Stimulated activated naive CD8-positive, alpha-beta T cell treated with anti-CD3 and anti-CD28 coated beads, Interleukin-15, Interleukin-2, amounts not matched to agents 100 U/mL and 50 U/mL, for 24 hours (primary cell): ENCODE measurements around the gene WDR89.
"Not testable (repeated sequence)": the region's sequence is repeated elsewhere in the genome, so short reads cannot be mapped to it uniquely, and the experiment has no call there.

Source experiments
- ATAC-seq: fragments of 150-1000 bp; cut with Tn5 transposase; one replicate; pipeline ENCODE4 v1.10.0; 2021
- DNase-seq: peaks from one replicate; pipeline ENCODE4 v3.0.0; 2021

WDR89 gene

GRCh38 chr14:63654346-63654745, 12.7 kb upstream of the WDR89 start:
- no peak for ATAC-seq
- no peak for DNase-seq

- no peak for DNase-seq
These were observed 10.7 kb upstream of the WDR89 start for GRCh38 chr14:63652406-63652805.

DNA sequence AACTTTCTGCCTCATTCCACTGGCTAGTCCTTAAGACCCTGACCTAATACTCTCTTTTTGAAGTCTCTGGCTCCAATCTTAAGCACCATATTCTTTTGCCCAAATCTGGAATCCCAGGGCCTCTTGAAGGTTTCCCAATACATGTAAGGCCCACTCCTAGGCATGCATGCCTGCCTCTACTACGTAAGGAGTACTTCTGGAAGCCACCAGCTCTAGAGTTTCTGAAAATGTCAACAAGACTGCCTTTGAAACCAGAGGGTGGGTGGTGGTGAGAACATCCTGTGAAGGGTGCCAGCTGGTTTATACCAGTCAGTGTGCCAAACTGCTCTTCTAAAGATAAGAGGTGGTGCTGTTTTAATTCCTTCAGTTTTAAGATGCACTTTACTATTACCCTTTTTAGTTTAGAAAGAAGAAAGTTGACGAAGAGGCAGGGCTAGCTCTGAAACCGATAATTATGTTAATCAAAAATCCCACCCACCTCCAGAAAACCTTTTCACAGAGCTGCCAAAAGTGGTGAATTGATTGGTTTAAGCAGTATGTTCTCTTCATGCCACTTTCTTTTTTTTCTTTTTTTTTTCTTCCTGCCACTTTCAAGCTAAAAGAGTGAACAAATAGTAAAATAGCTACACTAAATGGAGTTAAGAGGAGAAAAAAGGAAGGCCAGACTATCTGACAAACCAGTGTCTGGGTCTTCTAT, 8.7 kb upstream of the WDR89 start:
- ATAC-seq (peak; percentile 97), DNase-seq (peak; percentile 43)

More at GRCh38 chr14:63652406-63652805, 10.7 kb upstream of the WDR89 start:
- ATAC-seq: no peak

- DNase-seq: no peak
These were observed 6.2 kb upstream of the WDR89 start for GRCh38 chr14:63647696-63648410.

GRCh38 chr14:63644741-63645140, 3.1 kb upstream of the WDR89 start:
- no peak for DNase-seq
- no peak for ATAC-seq

More at GRCh38 chr14:63647696-63648410, 6.2 kb upstream of the WDR89 start:
- ATAC-seq: peak; percentile 22

- DNase-seq (no peak), ATAC-seq (no peak)
These were observed 1.1 kb upstream of the WDR89 start for GRCh38 chr14:63642656-63643382.

GRCh38 chr14:63642229-63642611, 549 bp upstream of the WDR89 start:
- DNase-seq (peak; percentile 73), ATAC-seq (peak; percentile 74)

DNA sequence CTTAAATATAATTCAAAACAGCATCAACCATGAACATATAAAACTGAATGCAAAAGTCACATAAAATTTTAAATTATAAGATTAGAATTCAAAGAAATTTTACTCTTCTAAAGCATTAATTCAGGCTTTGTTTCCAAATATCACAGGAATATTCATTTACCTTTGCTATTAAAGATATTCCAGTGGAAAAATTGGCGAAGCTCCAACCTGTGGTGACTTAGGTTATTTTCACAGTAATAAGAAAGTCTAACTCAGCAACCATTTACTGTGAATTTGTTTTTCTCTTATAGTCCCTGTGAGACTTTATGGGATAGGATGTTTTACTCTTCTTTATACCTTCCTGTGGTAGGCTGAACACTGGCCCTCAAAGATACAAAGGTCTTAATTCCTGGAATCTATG, 3.2 kb downstream of the WDR89 start:
- no peak for ATAC-seq

GRCh38 chr14:63636094-63636635, 5.5 kb downstream of the WDR89 start:
- ATAC-seq, DNase-seq: not testable (repeated sequence)

More for the DNA sequence above, 3.2 kb downstream of the WDR89 start:
- DNase-seq: no peak

DNA sequence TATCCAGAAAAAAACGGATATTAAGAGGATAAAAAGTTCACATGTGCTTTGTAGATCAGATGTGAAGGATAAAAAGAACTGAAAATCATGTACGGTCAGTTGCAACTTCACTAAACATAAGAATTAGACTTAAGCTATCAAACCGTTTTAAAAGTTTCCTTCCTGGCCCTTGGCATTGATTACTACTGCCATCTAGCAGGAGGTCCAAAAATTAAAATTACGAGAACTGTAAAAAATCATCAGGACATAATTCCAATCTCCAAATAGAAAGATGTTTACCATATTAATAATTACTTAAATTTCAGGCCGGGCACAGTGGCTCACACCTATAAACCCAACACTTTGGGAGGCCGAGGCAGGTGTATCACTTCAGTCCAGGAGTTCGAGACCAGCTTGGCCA, 7.9 kb downstream of the WDR89 start:
- ATAC-seq (no peak), DNase-seq (no peak)

DNA sequence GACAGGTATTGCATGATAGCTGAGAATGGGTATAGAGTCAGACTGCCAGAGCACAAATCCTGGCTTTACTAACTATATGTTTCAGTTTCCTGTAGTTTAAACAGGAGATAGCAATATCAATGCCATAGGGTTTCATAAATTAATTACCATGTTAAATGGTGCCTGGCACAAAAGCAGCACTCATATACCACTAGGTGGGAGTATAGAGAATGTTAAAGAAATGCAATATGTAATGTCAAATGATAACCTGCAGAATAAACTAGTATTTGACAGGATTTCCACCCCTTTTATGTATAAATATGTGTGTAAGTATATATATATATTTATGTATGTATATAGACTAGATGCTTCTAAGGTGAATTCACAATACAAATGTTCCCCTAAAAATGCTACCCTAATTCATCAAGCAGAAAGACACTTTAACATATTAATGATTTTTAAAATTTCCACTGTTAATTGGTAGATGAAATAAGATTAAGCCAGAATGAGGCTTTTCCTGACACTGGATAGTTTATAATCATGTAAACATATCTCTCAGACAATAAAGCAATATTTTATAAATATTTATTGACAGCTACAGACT, 8.6 kb downstream of the WDR89 start:
- ATAC-seq: peak; percentile 40
- no peak for DNase-seq

- no peak for DNase-seq
- ATAC-seq: no peak
These were observed 17.0 kb downstream of the WDR89 start for GRCh38 chr14:63624701-63625100.

DNA sequence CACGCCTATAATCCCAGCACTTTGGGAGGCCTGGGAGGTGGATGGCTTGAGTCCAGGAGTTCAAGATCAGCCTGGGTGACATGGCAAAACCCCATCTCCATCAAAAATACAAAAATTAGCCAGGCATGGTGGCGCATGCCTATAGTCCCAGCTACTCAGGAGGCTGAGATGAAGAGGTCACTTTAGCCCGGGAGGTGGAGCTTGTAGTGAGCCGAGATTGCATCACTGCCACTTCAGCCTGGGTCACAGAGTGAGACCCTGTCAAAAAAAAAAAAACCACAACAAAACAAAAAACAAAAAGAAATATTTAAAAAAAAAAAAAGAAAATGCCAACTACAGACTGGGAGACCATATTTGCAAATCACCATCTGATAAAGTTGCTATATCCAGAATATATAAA, 17.5 kb downstream of the WDR89 start:
- DNase-seq (no peak), ATAC-seq (no peak)

DNA sequence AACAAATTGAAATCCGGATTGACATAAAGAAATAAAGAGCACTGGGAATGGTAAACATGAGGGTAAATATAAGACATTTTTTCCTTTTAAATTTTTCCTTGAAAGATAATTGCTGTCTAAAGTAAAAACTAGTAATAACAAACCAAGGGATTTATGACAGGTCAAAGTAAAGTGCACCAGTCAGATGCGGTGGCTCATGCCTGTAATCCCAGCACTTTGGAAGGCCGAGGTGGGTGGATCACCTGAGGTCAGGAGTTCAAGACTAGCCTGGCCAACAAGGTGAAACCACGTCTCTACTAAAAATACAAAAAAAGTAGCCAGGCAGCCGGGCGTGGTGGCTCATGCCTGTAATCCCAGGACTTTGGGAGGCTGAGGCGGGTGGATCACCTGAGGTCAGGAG, 19.7 kb downstream of the WDR89 start:
- ATAC-seq, DNase-seq: not testable (repeated sequence)

DNA sequence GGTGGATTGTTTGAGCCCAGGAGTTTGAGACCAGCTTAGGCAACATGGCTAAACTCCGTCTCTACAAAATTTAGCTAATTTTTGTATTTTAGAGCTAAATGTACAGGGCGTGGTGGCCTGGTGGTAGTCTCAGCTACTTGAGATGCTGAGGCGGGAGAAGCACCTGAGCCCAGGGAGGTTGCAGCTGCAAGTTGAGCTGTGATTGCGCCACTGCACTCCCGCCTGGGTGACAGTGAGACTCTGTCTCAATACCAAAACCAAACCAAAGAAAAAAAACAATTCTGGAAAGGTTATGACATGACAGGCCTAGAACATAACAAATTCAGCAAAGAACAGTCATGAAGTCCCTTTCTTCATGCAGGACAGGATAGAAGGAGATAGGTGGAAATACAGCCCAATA, 25.7 kb downstream of the WDR89 start:
- ATAC-seq (no peak), DNase-seq (no peak)

DNA sequence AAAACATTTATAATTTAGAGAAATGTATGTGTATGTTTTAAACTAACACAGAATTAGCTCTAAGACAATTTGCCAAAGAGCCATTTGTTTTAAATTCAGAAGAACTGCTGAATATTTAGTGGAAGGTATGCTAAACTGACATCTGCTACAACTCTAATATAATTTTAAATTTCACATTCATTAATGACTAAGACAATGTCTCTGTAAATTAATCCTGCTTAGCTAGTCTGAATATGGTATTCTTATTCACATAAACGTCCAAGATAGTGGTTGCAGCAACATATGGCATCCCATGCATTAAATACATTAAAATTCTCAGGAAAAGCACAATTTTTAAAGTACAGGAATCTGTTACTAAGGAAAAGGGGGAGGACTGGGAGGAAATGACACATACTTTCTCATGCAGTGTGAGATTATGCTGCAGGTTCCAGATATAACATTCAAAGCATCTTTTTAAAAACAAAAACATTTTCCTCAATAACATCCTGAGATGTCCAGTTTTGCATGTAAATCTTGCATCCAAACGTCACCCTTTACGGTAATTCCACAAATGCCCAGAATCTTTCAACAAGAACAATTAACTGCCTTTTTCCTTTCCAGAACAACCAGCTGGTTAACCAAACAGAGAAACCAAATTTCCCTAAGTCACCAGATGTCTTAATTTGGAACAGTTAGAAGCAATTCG, 26.9 kb downstream of the WDR89 start:
- ATAC-seq (no peak), DNase-seq (no peak)

- DNase-seq: no peak
These were observed 30.6 kb downstream of the WDR89 start for GRCh38 chr14:63611078-63611477.

DNA sequence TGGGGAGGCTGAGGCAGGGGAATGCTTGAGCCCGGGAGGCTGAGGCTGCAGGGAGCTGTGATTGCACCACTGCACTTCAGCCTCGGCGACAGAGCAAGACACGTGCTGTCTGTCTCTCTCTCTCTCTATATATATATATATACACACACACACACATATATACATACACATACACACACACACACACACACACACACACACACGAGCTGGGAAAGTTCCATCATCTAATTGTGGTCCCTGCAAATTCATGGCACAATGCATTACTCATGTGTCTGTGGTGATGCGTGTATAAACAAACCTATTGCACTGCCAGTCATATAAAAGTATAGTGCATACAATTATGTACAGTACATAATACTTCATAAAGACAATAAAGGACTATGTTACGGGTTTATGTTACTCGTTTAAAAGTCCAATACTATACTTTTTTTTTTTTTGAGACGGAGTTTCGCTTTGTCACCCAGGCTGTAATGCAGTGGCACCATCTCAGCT, 36.6 kb downstream of the WDR89 start:
- no peak for ATAC-seq
- DNase-seq: no peak

More at GRCh38 chr14:63611078-63611477, 30.6 kb downstream of the WDR89 start:
- ATAC-seq: no peak

- ATAC-seq: no peak
- no peak for DNase-seq
These were observed 37.0 kb downstream of the WDR89 start for GRCh38 chr14:63604626-63605025.

- DNase-seq (no peak), ATAC-seq (no peak)
These were observed 37.9 kb downstream of the WDR89 start for GRCh38 chr14:63603749-63604277.

GRCh38 chr14:63598807-63599206, 42.9 kb downstream of the WDR89 start:
- DNase-seq (no peak), ATAC-seq (no peak)
